ENCODE data around the gene REXO2. TPM values are rescaled to one million over a fixed set of nuclear protein-coding genes. Genes with fewer than 3 reads are reported as not detected.

The REXO2 gene
- total and polyA plus RNA-seq, 2 of the 8 experiments (the other 6 are each of a cell fraction or from before 2014, with no cell fraction given), result 111 to 114 TPM

- TF ChIP-seq TAF7 (optimal IDR thresholded peaks at IDR 0.05; ENCODE audit: borderline replicate concordance, low read depth, low read length) (no peak), JUN (IDR thresholded peaks at IDR 0.05; ENCODE audit: low read depth, low read length) (0 out of 2 replicates have a peak, but pooled peaks have one; percentile 6)
Observed at GRCh38 chr11:114439229-114440120, at the start of gene REXO2 (continued).

Measured in H1 (cell line).